HG03565 (cell line): ENCODE data around the gene TBC1D2B.
"Not testable (repeated sequence)": the region's sequence is repeated elsewhere in the genome, so short reads cannot be mapped to it uniquely, and the experiment has no call there.

Experiments
- ATAC-seq: cut with Tn5 transposase; IDR thresholded peaks from one replicate; pipeline ENCODE4 v1.9.1; 2021; ENCODE audit warnings: mild to moderate bottlenecking, moderate library complexity; ENCODE audit not compliant: unreplicated experiment

The TBC1D2B gene

DNA sequence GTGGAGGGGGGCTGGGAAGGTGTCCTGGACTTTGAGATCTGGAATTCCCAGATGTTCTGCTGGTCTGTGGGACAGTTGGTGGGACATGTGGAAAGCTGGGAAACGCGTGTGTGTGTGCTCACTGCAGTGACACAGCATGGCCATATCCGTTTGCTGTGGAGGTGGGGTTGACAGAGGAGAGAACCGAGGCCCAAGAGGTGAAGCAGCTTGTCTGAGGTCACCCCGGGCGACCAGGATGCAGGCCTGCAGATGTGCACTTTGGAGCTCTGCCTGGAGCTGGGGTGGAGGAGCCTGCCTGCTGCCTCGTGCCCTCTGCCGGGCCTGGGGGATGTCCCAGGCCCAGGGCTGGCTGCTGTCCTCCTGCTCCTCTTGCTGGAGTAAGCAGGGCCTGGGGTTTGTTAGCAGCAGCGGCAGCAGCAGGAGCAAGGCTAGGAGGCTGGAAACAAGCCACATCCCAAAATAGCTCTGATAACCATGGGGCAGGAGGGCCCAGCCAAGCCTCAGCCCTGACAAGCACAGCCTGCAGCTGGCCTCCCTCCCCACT, 85.8 kb downstream of the TBC1D2B start:
- not testable (repeated sequence) for ATAC-seq

DNA sequence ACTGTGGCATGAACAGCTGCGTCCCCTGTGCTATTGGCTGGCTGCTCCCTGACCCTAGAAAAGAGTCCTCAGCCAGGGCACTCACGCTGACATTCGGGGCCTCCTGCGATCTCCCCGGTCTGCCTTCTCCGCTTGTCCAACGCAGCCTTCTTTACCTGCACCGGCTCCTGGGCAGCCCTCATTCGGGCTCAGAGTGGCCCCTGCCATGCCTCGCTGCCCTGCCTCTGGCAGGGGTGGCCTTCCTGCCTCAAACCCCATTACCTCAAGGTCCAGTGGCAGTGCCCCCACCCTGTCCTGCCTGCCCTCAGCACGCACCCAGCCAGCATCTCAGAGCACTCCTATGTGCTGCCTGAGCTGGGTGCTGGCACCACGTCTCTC, 86.5 kb downstream of the TBC1D2B start:
- no peak for ATAC-seq

DNA sequence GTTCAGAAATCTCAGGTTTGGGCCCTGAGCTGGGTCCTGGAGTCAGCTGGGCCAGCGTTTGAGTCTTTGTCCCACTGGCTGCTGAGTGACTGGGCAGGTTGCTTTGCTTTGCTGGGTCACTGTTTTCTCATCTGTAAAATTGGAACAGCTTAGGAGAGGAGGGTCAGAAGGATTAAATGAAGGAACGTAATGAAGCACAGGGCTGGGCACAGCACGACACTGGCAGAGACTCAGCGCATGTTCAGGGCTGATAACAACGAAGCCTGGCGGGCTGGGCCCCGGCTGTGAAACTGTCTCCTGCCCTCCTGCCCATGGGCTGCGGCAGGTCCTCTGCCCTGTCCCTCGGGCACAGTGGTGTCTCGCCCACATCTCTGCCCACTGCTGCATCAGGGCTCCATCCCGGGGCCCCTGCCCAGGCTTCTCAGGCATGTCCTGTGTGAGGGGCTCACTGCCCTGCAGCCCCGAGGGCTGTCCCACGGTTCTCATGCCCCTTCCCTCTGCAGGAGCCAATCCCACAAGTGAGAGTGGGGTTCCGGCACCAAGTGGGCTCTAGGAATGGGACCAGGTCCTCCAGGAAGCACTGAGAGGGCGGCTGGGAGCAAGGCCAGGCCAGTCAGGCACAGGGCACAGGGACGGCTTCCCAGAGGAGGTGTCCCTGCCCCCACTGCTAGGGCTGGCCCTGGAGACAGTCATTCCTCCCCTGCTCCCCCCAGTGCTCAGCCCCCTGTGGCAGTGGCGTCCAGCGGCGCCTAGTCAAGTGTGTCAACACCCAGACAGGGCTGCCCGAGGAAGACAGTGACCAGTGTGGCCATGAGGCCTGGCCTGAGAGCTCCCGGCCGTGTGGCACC, 88.0 kb downstream of the TBC1D2B start:
- ATAC-seq, result no peak

DNA sequence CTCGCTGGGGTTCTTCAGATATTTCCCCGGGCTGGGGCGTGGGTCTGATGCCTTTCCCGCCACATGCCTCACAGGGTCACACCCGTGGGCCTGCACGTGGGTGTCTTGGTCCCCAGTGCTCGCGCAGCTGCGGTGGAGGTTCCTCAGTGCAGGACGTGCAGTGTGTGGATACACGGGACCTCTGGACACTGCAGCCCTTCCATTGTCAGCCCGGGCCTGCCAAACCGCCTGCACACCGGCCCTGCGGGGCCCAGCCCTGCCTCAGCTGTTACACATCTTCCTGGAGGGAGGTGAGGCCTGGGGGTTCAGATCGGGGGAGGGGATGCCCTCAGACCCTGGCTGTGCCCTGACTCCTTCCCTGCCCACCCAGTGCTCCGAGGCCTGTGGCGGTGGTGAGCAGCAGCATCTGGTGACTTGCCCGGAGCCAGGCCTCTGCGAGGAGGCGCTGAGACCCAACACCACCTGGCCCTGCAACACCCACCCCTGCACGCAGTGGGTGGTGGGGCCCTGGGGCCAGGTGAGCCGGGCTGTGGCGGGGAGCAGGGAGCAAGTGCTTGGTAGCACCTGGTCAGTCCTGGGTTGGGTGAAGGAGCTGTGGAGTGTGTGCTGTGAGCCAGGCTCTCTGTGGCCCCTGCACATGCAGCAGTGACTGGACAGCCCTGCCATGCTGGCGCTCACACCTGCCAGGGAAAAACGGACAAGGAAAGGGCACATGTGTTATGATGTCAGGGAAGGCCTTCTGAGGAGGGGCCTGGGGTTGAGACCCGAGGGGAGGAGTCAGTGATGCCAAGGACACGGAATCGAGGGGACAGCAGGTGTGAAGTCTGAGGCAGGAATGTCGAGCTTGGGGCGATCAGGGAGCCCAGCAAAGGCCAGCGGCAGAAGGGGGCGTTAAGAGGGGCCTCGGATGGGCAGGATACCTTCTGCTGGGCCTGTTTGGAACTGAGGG, 88.9 kb downstream of the TBC1D2B start:
- ATAC-seq, result no peak

DNA sequence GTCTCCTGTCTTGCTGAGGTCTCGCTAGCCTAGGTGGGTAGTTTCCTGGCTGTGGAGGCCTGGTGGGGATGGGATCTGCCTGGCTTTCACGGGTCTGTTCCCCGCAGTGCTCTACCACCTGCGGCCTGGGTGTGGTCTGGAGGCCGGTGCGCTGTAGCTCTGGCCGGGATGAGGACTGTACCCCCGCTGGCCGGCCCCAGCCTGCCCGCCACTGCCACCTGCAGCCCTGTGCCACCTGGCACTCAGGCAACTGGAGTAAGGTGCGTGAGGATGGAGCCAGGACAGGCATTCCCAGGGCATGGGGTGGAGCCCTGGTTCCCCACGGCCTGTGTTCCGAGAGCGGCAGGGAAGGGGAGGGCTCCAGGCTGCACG, 89.8 kb downstream of the TBC1D2B start:
- ATAC-seq, result not testable (repeated sequence)

DNA sequence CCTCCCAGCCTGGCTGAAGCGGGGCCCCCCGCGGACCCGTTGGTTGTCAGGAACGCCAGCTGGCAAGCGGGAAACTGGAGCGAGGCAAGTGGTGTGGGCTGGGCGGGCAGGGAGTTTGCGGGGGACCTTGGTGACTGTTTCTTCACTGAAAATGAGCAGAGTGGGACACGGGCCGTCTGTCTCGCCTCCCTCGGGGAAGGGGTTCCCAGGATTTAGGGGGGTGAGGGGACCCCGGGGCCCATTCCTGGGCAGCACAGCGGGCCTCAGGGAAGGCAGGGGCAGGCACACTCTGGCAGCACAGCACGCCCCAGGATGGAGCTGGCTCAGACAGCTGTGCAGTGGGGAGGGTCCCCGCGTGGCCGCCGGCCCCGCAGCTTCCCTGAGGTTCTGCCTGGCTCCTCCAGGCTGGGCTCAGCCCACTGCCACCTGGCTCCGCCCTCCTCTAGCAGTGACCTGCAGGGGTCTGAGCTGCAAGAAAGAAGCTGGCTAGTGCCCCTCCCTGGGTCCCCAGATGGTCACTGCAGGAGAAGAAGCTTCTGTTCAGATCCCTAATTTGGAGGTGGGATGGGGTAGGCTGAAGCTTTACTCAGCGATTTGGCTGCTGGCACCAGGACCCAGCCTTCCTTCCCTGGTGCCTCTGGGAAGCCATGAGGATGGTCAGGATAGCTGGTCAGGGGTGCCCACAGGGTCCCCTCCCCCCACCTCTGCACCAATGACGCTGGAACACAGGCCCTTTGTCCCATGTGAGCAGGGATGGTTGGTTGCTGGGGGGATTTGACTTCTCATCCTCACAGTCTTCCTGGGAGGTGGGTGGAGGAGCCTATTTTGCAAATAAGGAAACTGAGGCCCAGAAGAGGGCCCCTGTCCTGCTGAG, 90.4 kb downstream of the TBC1D2B start:
- no peak for ATAC-seq

DNA sequence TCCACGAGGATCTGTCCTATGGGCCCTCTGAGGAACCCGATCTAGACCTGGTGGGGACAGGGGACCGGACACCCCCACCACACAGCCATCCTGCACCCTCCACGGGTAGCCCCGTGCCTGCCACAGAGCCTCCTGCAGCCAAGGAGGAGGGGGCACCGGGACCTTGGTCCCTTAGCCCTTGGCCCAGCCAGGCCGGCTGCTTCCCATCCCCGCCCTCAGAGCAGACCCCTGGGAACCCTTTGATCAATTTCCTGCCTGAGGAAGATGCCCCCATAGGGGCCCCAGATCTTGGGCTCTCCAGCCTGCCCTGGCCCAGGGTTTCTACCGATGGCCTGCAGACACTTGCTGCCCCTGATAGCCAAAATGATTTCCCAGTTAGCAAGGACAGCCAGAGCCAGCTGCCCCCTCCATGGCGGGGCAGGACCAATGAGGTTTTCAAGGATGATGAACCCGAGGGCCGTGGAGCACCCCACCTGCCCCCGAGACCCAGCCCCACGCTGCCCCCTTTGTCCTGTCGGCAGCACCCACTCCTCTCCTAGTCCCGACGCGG, 91.5 kb downstream of the TBC1D2B start:
- no peak for ATAC-seq

DNA sequence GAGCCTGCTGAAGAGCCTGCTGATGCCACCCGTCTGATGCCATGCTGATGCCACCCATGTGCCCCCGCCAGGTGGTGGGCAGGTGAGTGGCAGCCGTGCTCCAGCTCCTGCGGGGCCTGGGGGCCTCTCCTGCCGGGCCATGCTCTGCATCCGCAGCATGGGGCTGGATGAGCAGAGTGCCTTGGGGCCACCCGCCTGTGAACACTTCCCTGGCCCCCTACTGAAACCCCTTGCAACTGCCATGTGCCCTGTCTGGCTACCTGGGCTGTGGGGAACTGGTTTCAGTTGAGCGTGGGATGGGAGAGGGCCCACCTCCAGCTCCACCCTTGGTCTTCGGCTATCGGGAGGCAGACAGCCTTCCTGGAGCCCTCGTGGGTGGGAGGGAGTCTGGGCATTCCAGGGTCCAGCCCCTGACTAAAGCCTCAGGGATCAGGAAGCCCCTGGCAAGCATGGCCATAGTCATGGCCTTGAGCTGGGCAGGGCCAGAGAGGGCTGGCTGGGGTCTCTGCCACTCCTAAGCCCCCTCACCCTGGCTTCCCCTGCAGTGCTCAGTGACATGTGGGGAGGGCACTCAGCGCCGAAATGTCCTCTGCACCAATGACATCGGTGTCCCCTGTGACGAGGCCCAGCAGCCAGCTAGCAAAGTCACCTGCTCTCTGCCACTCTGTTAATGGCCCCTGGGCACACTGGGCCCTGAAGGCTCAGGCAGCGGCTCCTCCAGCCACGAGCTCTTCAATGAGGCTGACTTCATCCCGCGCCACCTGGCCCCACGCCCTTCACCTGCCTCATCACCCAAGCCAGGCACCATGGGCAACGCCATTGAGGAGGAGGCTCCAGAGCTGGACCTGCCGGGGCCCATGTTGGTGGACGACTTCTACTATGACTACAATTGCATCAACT, 92.2 kb downstream of the TBC1D2B start:
- ATAC-seq, result no peak

DNA sequence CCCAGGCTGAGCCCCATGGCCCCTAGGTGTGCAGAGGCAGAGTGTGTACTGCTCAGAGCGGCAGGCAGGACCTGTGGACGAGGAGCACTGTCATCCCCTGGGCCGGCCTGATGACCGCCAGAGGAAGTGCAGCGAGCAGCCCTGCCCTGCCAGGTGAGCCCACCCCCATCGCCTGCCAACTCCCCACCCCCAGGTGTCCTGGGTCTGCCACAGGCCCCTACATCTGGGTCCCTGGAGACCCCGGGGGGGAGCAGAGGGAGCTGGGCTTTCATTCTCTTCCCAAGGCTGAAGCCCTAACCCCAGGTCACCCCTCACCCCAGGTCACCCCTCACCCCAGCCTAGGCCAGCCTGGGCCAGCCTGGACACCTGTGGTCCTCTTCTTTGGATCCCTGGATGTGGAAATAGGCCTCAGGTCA, 93.1 kb downstream of the TBC1D2B start:
- ATAC-seq, result no peak

DNA sequence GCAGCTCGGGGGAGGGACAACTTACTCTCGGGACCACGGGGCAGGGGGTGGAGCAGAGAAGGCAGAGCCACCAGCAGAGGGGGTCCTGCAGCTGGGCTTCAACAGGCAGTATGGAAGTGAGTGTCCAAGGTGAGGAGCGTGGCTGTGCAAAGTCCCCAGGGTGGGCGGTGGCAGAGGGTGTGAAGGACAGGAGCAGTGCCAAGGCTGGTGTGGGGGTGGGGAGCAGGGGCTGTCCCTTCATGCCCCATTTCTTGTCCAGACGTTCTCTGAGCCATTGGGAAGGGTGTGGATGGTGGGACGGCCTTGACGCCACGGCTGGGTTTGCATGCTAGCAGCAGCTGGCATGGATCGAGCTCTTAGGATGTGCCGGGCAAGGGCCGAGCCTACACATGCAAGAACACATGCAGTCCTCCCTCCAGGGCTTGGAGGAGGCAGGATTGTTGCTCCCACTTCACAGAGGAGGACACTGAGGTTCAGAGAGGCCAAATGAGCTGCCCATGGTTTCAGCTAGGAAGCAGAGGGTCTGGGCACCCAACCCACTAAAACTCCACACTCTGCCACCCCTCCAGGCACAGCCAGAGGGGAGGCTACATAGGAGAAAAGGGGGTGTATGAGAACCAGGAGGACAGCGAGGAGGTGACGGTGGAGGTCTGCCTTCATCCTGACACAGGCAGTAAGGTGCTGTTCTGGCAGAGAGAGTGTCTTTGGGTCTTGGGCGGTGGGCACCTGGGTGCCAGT, 93.6 kb downstream of the TBC1D2B start:
- no peak for ATAC-seq

DNA sequence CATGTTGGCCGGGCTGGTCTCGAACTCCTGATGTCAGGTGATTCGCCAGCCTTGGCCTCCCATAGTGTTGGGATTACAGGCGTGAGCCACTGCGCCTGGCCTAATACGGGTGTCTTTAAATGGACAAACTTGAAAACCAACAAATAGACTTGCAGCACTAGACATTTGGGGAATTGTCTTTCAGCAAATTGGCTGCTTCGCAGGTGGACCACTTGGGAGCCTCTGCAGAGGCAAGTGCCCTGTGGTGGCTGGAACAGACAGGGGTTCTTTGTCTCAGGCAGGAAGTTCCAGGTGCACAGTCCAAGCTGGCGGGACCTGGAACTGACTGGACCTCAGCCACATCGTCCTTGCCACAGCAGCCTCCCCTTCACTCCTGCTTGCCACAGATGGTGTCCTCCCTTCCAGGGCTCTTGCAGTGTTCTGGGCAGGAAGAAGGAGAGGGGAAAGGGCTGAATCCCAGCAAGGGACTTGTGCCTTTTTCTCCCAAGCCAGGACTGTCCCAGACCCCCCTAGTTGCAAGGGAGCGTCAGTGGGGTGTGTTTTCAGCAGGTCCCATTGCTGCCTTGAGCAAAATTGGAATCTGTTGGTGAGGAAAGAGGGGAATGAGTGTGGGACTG, 94.3 kb downstream of the TBC1D2B start:
- no peak for ATAC-seq

DNA sequence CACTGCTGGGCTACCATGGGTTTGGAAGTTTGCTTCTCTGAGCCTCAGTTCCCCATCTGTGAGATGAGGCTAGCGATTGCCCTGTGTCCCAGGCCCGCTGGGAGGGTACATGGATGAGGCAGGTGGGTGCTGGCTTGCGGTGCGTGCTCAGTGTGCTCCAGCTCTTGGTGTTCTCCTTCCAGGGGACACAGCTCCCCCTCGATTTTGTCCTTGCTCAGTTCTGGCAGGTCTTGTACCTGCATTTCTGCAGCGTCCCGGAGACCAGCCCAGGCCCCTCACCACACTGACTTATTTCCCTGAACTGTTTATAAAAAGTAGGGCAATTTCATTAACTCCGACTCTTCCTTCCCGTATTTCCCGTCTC, 95.4 kb downstream of the TBC1D2B start:
- no peak for ATAC-seq

DNA sequence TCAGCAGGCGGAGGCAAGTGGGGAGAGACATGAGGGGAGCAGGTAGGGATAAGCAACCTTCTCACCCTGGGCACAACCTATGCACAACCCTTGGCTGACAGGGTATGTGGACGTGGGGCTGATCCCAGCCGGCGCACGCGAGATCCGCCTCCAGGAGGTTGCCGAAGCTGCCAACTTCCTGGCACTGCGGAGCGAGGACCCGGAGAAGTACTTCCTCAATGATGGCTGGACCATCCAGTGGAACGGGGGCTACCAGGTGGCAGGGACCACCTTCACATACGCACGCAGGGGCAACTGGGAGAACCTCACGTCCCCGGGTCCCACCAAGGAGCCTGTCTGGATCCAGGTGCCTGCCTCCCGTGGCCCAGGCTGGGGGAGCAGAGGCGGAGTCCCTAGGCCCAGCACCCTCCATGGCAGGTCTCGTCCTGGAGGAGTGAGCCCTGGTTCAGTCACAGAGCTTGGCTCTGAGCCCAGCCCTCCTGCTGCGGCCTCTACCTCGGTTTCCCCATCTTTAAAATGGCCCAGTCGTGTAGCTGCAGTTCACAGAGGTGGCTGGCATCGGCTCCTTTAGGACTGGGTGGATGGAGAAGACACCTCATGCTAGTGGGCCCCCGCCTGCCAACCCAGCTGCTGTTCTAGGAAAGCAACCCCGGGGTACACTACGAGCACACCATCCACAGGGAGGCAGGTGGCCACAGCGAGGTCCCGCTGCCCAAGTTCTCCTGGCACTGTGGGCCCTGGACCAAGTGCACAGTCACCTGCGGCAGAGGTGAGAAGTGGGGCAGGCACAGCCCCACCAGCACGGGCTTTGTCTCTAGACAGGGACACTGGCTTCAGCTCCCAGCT, 96.0 kb downstream of the TBC1D2B start:
- ATAC-seq, result no peak

DNA sequence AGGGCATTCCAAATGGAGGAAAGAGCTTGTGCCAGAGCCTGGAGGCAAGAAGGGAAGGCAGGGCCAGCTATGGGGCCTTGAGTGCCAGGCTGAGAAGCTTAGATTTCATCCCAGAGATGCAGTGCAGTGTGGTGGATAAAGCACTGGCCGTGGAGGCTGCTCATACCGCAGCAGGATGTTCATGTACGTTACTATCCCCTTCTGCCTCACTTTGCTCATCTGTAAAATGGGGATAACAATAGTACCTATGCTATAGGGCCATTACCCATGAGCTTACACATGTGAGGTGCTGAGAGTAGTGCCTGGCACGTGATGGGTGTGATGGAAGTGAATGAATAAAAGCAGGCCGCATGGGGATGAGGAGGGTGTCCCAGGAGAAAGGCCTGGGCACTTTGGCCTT, 96.8 kb downstream of the TBC1D2B start:
- ATAC-seq, result not testable (repeated sequence)

DNA sequence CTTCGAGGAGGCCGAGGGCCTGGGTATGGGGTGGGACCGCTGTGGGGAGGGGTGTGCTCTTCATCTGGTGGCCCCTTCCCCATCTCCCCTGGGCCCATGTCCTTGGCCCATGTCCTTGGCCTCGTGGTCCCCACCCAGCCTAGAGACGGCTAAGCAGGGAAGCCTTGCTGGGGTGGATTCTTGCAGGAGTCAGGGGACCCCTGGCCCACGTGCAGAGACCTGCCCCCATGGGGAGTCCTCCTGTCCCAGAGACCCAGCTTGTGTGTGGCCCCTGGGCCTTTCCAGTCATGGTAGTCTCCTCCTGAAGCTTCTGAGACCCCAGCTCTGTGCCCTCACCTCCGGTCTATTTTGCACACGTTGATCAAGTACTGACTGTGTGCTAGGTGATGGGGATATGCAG, 97.4 kb downstream of the TBC1D2B start:
- no peak for ATAC-seq

DNA sequence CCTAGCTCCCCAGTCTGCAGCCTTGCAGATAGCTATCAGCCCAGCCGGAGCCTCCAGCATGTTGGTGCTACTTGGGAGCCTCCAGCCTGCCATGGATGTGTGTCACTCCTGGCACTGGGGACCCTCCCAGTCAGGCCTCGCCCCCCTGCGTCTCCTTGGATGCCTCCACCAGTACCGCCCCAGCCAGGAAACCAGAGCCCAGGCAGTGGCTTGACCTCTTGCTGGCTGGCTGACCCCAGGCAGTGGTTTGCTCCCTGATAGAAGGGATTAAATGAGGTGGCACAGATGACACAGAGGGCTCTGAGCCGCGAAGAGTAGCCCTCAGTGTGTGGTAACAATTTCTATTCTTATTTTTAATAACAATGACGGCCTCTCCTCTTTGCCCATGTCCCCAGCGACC, 98.4 kb downstream of the TBC1D2B start:
- ATAC-seq, result not testable (repeated sequence)

DNA sequence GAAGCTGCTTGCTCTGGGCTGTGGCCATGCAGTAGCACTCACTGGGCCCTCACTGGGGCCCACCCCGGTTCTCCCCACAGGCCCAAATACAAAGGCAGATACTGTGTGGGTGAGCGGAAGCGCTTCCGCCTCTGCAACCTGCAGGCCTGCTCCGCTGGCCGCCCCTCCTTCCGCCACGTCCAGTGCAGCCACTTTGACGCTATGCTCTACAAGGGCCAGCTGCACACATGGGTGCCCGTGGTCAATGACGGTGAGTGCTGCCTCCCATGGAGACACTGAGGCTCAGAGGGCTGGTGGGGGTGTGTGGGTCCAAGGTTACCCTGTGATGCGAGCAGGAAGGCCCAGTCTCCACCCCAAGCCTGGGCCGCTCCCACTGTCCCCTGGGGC, 98.8 kb downstream of the TBC1D2B start:
- ATAC-seq, result not testable (repeated sequence)
